HCT116 (cell line): ENCODE measurements around the gene TAF1C. TPM values are rescaled to one million over a fixed set of nuclear protein-coding genes. Genes with fewer than 3 reads are reported as not detected.
A peak's percentile ranks its signal among the peaks of the same experiment; 100 is the strongest.

ENCODE experiments used
- ATAC-seq: fragments of 200-7000 bp; cut with Tn5 transposase; 2 replicates; pipeline ENCODE4 v1.9.1; 2020; ENCODE audit warnings: mild to moderate bottlenecking, moderate library complexity
- BruUV-seq: library from RNA; stranded (reverse); fragments of 400-500 nt; replicated peaks from 2 replicates; lab custom pipeline; 2021; lab: Mats Ljungman, UMichigan
- CTCF ChIA-PET: fragments of 300-600 bp; sonication (Branson Sonifier 250); formaldehyde crosslinking; loops from one replicate; lab custom pipeline; 2021; ENCODE audit warnings: antibody characterized with exemption; lab: Charles Lee
- POLR2A ChIA-PET: fragments of 300-600, 350-600 bp; sonication (Branson Sonifier 250); formaldehyde crosslinking; loops from one replicate; lab custom pipeline; 2021; ENCODE audit warnings: antibody characterized with exemption; lab: Charles Lee
- RAD21 ChIA-PET, 2 experiments: fragments of 300-600 bp; sonication (Branson Sonifier 250); formaldehyde crosslinking; loops; one replicate each; lab custom pipeline; 2023; ENCODE audit warnings: low total read pairs in 2 of 2; ENCODE audit not compliant: uncharacterized antibody in 2 of 2, unreplicated experiment in 2 of 2, low non-redundant PET in 1 of 2; lab: Charles Lee
- DNase-seq: peaks from one replicate; pipeline ENCODE4 v3.0.0-alpha.2; 2010; ENCODE audit warnings: low read depth, low spot score
- H2AFZ ChIP-seq: fragments of 200-600 bp; shearing (Covaris generic), sonication (generic); 2 replicates; pipeline ENCODE4 v1.6.1; 2017; ENCODE audit warnings: low read depth, mixed run types, mixed read lengths, antibody characterized with exemption, low read length; ENCODE audit not compliant: poor library complexity, severe bottlenecking
- H3K27ac ChIP-seq: 2 replicates; pipeline ENCODE4 v1.5.1; 2012; ENCODE audit warnings: low read depth, low read length
- H3K27me3 ChIP-seq: fragments of 200-600 bp; sonication (generic); 2 replicates; pipeline ENCODE4 v1.6.1; 2016; ENCODE audit warnings: mixed run types, low read length, mixed read lengths; ENCODE audit not compliant: insufficient read depth
- H3K36me3 ChIP-seq, 2 experiments: fragments of 200-500 bp in 1 of 2; fragments of 200-600 bp in 1 of 2; sonication (Bioruptor generic) in 1 of 2; sonication (generic) in 1 of 2; 2 replicates each; pipeline versions ENCODE4 v1.5.1 to v1.6.1; 2014 to 2016; ENCODE audit warnings: low read length in 2 of 2, inconsistent platforms in 1 of 2, mixed read lengths in 1 of 2, mixed run types in 1 of 2; ENCODE audit not compliant: insufficient read depth in 2 of 2, control insufficient read depth in 1 of 2
- H3K4me1 ChIP-seq, 2 experiments: fragments of 200-600 bp in 1 of 2; sonication (generic) in 1 of 2; 2 replicates each; pipeline versions ENCODE4 v1.5.1 to v1.6.1; 2012 to 2017; ENCODE audit warnings: low read length in 2 of 2, inconsistent platforms in 1 of 2, mild to moderate bottlenecking in 1 of 2, mixed read lengths in 1 of 2, mixed run types in 1 of 2, moderate library complexity in 1 of 2; ENCODE audit not compliant: insufficient read depth in 2 of 2, control insufficient read depth in 1 of 2
- H3K4me2 ChIP-seq: fragments of 200-600 bp; sonication (generic); 2 replicates; pipeline ENCODE4 v1.6.1; 2017; ENCODE audit warnings: mixed run types, low read length, mixed read lengths
- H3K4me3 ChIP-seq, 2 experiments: fragments of 200-600 bp in 1 of 2; sonication (generic) in 1 of 2; replicated peaks in 1 of 2; 2 replicates each; pipeline ENCODE4 v1.5.1; 2011 to 2016; ENCODE audit warnings: low read length in 2 of 2, control low read depth in 1 of 2, low read depth in 1 of 2, mild to moderate bottlenecking in 1 of 2, mixed read lengths in 1 of 2, mixed run types in 1 of 2
- H3K79me2 ChIP-seq: fragments of 200-600 bp; sonication (generic); 2 replicates; pipeline ENCODE4 v1.6.1; 2017; ENCODE audit warnings: mild to moderate bottlenecking, mixed run types, low read length, moderate library complexity, mixed read lengths; ENCODE audit not compliant: insufficient read depth
- H3K9ac ChIP-seq: fragments of 200-600 bp; sonication (generic); 2 replicates; pipeline ENCODE4 v1.6.1; 2016; ENCODE audit warnings: low read length, mixed read lengths
- H3K9me2 ChIP-seq: fragments of 200-600 bp; sonication (generic), shearing (Covaris generic); 2 replicates; pipeline ENCODE4 v1.6.1; 2017; ENCODE audit warnings: mixed run types, mild to moderate bottlenecking, moderate library complexity; ENCODE audit not compliant: insufficient read depth
- H3K9me3 ChIP-seq, 2 experiments: fragments of 200-500 bp in 1 of 2; fragments of 200-600 bp in 1 of 2; sonication (Bioruptor generic) in 1 of 2; sonication (generic) in 1 of 2; 2 replicates each; pipeline ENCODE4 v1.6.1; 2014 to 2017; ENCODE audit warnings: low read length in 2 of 2, mixed read lengths in 2 of 2, inconsistent platforms in 1 of 2, low read depth in 1 of 2, mild to moderate bottlenecking in 1 of 2, mixed run types in 1 of 2, moderate library complexity in 1 of 2; ENCODE audit not compliant: control insufficient read depth in 1 of 2, insufficient read depth in 1 of 2
- H4K20me1 ChIP-seq: fragments of 200-600 bp; sonication (generic), shearing (Covaris generic); 2 replicates; pipeline ENCODE4 v1.6.1; 2017; ENCODE audit warnings: mixed run types, mild to moderate bottlenecking, moderate library complexity; ENCODE audit not compliant: insufficient read depth
- CBX3 ChIP-seq: IDR thresholded peaks from 2 replicates; pipeline ENCODE4 v1.6.1; 2012; ENCODE audit warnings: low read depth
- EZH2phosphoT487 ChIP-seq: fragments of 200-600 bp; IDR thresholded peaks from 2 replicates; pipeline ENCODE4 v1.6.1; 2018; ENCODE audit warnings: antibody characterized with exemption, borderline replicate concordance
- SIN3A ChIP-seq: IDR thresholded peaks from 2 replicates; pipeline ENCODE4 v1.6.1; 2012; ENCODE audit warnings: low read depth
- SP1 ChIP-seq: IDR thresholded peaks from 2 replicates; pipeline ENCODE4 v1.6.1; 2012; ENCODE audit warnings: low read depth
- TCF7L2 ChIP-seq: IDR thresholded peaks from 2 replicates; pipeline ENCODE4 v1.7.0; 2011; ENCODE audit warnings: borderline replicate concordance, inconsistent platforms; ENCODE audit not compliant: insufficient read depth, insufficient read length; ENCODE audit errors: extremely low read depth
- YY1 ChIP-seq: IDR thresholded peaks from 2 replicates; pipeline ENCODE4 v1.6.1; 2011; ENCODE audit warnings: low read length, low read depth, moderate library complexity, mild to moderate bottlenecking; ENCODE audit not compliant: insufficient replicate concordance; ENCODE audit errors: extremely low read depth
- intact Hi-C: fragments of 100-400 bp; cut with micrococcal nuclease; formaldehyde crosslinking; loops from 2 replicates; pipeline ENCODE4 v1.10.0; 2022
- total RNA-seq: library from RNA; stranded (reverse); gene quantifications from one replicate; pipeline ENCODE4 v1.2.1, GENCODE V29; 2021; ENCODE audit not compliant: unreplicated experiment
- TF ChIP-seq, protein P1 (sequence below): IDR thresholded peaks from 2 replicates; pipeline ENCODE4 v1.6.1; 2011; ENCODE audit warnings: mild to moderate bottlenecking, low read length, moderate library complexity; ENCODE audit not compliant: insufficient replicate concordance; ENCODE audit errors: extremely low read depth
- TF ChIP-seq, protein P2 (sequence below): IDR thresholded peaks from 2 replicates; pipeline ENCODE4 v1.6.1; 2012
- TF ChIP-seq, protein P3 (sequence below): IDR thresholded peaks from 2 replicates; pipeline ENCODE4 v1.6.1; 2012

The TAF1C gene
- total RNA-seq, 1 experiment from 2014 or later: 76.3 TPM

DNA sequence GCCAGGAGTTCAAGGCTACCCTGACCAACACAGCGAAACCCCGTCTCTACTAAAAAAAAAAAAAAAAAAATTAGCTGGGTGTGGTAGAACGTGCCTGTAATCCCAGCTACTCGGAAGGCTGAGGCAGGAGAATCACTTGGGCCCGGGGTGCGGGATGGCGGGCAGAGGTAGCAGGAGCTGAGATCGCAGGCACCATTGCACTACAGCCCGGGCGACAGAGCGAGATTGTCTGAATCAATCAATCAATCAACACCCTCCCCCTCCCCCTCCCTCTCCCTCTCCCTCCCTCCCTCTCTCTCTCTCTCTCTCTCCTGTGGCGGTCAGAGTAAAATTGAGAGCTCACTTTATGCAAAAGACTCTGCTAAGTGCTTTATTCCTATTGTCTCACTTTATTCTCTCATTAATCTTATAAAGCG, 43.1 kb downstream of the TAF1C start:
- Histone ChIP-seq H3K36me3 (no peaks in the 10 kb centered on the region), H3K9ac (peak overlapping the region; percentile 78), H3K9me3 (no peaks in the 10 kb centered on the region), H3K27me3 (no peaks in the 10 kb centered on the region), H3K4me1 (peaks cover 17 to 33% of the 10 kb centered on the region in 2 experiments), H3K79me2 (peaks cover 43% of the 10 kb centered on the region), H2AFZ (no peak overlapping the region), H3K4me2 (peak overlapping the region; percentile 83), H3K27ac (no peak overlapping the region), H3K9me2 (no peaks in the 10 kb centered on the region), H4K20me1 (no peaks in the 10 kb centered on the region), H3K4me3 (peak overlapping the region; percentile 66 to 93)
- intact Hi-C loops: loop anchor here (2.0 kb wide), 2 partner anchors 27 to 43 kb away; partner anchors contain the start of genes MBTPS1 and TAF1C
- ATAC-seq (no peak), DNase-seq (no peak)
- no peak for TF ChIP-seq SIN3A
- POLR2A ChIA-PET: no interaction called here
- CTCF ChIA-PET: interaction anchor here (0.7 kb wide), 2 partner anchors 27 to 43 kb away, joined by 3 read pairs; partner anchors contain the start of genes MBTPS1 and TAF1C
- RAD21 ChIA-PET: interaction anchor here in 1 of 2 experiments (0.7 kb wide), 1 partner anchor 35 kb away, joined by 4 read pairs; no protein-coding TSS in a partner anchor
- BruUV-seq: no TSS peak

DNA sequence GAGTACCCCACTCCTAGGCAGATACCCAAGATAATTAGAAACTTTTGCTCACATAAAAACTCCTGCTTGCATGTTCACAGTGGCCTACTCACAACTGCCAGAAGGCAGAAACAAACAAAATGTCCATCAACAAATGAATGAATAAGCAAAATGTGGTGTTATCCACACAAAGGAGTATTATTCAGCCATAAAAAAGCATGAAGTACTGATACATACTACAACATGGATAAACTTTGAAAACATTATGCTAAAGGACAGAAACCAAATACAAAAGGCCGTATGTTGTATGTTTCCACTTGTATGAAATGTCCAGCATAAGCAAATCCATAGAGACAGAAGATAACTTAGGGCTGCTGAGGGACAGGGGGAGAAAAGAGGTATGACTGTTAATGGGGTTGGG, 43.8 kb downstream of the TAF1C start:
- no peak overlapping the region for H3K27ac ChIP-seq
- H4K20me1 ChIP-seq: no peaks in the 10 kb centered on the region; the same call in 1 of the 2 replicates
- POLR2A ChIA-PET: no interaction called here
- no peak overlapping the region for H3K4me2 ChIP-seq
- H3K4me1 ChIP-seq: peaks cover 24 to 40% of the 10 kb centered on the region in 2 experiments
- RAD21 ChIA-PET: no interaction called here
- no peaks in the 10 kb centered on the region for H3K9me2 ChIP-seq
- intact Hi-C loops: no loop called here
- no TSS peak for BruUV-seq
- no peak overlapping the region for H3K9ac ChIP-seq
- TF ChIP-seq YY1: no peak
- TF ChIP-seq CBX3: no peak
- TF ChIP-seq EZH2phosphoT487: no peak
- no peak for TF ChIP-seq SP1
- TF ChIP-seq, protein P1, sequence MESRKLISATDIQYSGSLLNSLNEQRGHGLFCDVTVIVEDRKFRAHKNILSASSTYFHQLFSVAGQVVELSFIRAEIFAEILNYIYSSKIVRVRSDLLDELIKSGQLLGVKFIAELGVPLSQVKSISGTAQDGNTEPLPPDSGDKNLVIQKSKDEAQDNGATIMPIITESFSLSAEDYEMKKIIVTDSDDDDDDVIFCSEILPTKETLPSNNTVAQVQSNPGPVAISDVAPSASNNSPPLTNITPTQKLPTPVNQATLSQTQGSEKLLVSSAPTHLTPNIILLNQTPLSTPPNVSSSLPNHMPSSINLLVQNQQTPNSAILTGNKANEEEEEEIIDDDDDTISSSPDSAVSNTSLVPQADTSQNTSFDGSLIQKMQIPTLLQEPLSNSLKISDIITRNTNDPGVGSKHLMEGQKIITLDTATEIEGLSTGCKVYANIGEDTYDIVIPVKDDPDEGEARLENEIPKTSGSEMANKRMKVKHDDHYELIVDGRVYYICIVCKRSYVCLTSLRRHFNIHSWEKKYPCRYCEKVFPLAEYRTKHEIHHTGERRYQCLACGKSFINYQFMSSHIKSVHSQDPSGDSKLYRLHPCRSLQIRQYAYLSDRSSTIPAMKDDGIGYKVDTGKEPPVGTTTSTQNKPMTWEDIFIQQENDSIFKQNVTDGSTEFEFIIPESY: no peak
- TF ChIP-seq SIN3A: no peak
- TF ChIP-seq, protein P2, sequence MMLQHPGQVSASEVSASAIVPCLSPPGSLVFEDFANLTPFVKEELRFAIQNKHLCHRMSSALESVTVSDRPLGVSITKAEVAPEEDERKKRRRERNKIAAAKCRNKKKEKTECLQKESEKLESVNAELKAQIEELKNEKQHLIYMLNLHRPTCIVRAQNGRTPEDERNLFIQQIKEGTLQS: no peak
- TF ChIP-seq TCF7L2: no peak
- TF ChIP-seq, protein P3, sequence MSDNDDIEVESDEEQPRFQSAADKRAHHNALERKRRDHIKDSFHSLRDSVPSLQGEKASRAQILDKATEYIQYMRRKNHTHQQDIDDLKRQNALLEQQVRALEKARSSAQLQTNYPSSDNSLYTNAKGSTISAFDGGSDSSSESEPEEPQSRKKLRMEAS: no peak
- TF ChIP-seq, all 23 proteins: peak for 0
- no peaks in the 10 kb centered on the region for H3K36me3 ChIP-seq
- H3K4me3 ChIP-seq: no peak overlapping the region
- ATAC-seq (no peak), DNase-seq (no peak)
- CTCF ChIA-PET: interaction anchor here (0.7 to 2.2 kb wide), 2 partner anchors 44 to 58 kb away, joined by 3 to 8 read pairs; partner anchors contain the start of gene TAF1C
- H3K27me3 ChIP-seq: no peaks in the 10 kb centered on the region
- H3K79me2 ChIP-seq: peaks cover 51% of the 10 kb centered on the region
- H2AFZ ChIP-seq: no peak overlapping the region
- no peaks in the 10 kb centered on the region for H3K9me3 ChIP-seq
